ENCODE results near the gene XYLT2. TPM values are rescaled to one million over a fixed set of nuclear protein-coding genes. Genes with fewer than 3 reads are reported as not detected.

XYLT2 gene
- 28.5 TPM for total RNA-seq (2021; ENCODE audit: unreplicated experiment)
- 42.0 TPM for polyA plus RNA-seq (2012; ENCODE audit: insufficient read length)
- percentile 62 among the genes with signal in this experiment for Bru-seq, nascent RNA
- BruChase-seq, experiment 1, labeled RNA remaining after a 2-hour chase: percentile 75 among the genes with signal in this experiment
- BruChase-seq, experiment 2, labeled RNA remaining after a 6-hour chase: percentile 76 among the genes with signal in this experiment
- long read RNA-seq, transcript XYLT2-206 (1 exons, 2,174 nt): minor isoform, 11 of 51 reads
- long read RNA-seq, transcript XYLT2-201 (11 exons, 3,507 nt): major isoform, 17 of 51 reads
- long read RNA-seq, partial matches to known transcripts: 15 of 51 reads
- long read RNA-seq, other reads (novel, unspliced or antisense): 7 of 51 reads

GRCh38 chr17:50345432-50346312, at the start of gene XYLT2:
XYLT2 (plus strand) TSS chr17:50346126; CDS start chr17:50346141, 15 bp downstream.
- ATAC-seq: peak; percentile 92
- CTCF ChIA-PET: interaction anchor here (0.6 kb wide), 1 partner anchor 49 kb away, joined by 3 read pairs; no protein-coding TSS in a partner anchor
- no peaks in the 10 kb centered on the region for H3K27me3 ChIP-seq (ENCODE audit: control insufficient read depth, insufficient read depth, low read length)
- peaks cover 8% of the 10 kb centered on the region for H3K4me1 ChIP-seq (ENCODE audit: control insufficient read depth, insufficient read depth, low read length)
- TF ChIP-seq POLR2AphosphoS5 (IDR thresholded peaks at IDR 0.05; ENCODE audit: low read depth, low read length) (peak; percentile 49; the same call in 1 of the 2 replicates), CTCF (IDR thresholded peaks at IDR 0.05) (no peak)
- intact Hi-C loops (cut with micrococcal nuclease; ENCODE audit: unreplicated experiment): no loop called here
- peak within 1 kb of the TSS; percentile 70 to 85 for H3K4me3 ChIP-seq (ENCODE audit: low read depth in 2 of 2, low read length in 2 of 2)
- no TSS peak for BruUV-seq (replicated peaks)
- in situ Hi-C loops (cut with HindIII; ENCODE audit: low pct_unique_long_range_greater_than_20kb, low sequenced_read_pairs): no loop called here
- H3K27ac ChIP-seq (ENCODE audit: low read length): peak within 1 kb of the TSS; percentile 73
- DNase-seq (ENCODE audit: low read depth, low spot score): no peak
- POLR2A ChIA-PET: interaction anchor here (0.6 kb wide), 1 partner anchor 53 kb away, joined by 5 read pairs; no protein-coding TSS in a partner anchor
- H3K36me3 ChIP-seq (ENCODE audit: control insufficient read depth, insufficient read depth, low read length): no peaks in the 10 kb centered on the region; the same call in 1 of the 2 replicates
- 0 out of 2 replicates have a peak, but pooled peaks cover 6% of the 10 kb centered on the region for H3K9me3 ChIP-seq (ENCODE audit: control insufficient read depth, insufficient read depth, low read depth, low read length)

- no peaks in the 10 kb centered on the region for H3K4me1 ChIP-seq (ENCODE audit: control insufficient read depth, insufficient read depth, low read length)
- in situ Hi-C loops (cut with HindIII; ENCODE audit: low pct_unique_long_range_greater_than_20kb, low sequenced_read_pairs) (no loop called here), intact Hi-C loops (cut with micrococcal nuclease; ENCODE audit: unreplicated experiment) (loop anchor here (1.0 to 2.0 kb wide), 2 partner anchors 97 to 203 kb away; partner anchors contain the start of gene PDK2)
- no peak overlapping the region for H3K4me3 ChIP-seq (ENCODE audit: low read depth in 2 of 2, low read length in 2 of 2)
- peak; percentile 42 for DNase-seq (ENCODE audit: low read depth, low spot score)
- no peak overlapping the region for H3K27ac ChIP-seq (ENCODE audit: low read length)
- no peaks in the 10 kb centered on the region for H3K9me3 ChIP-seq (ENCODE audit: control insufficient read depth, insufficient read depth, low read depth, low read length)
- peak; percentile 97 for ATAC-seq
- no TSS peak for BruUV-seq (replicated peaks)
- ChIA-PET CTCF (interaction anchor here (0.7 to 2.6 kb wide), 5 partner anchors 9 to 203 kb away, joined by 3 to 47 read pairs (median 8); partner anchors contain the start of gene COL1A1), POLR2A (no interaction called here)
- TF ChIP-seq SIN3A (IDR thresholded peaks at IDR 0.05; ENCODE audit: borderline replicate concordance, insufficient read depth, low read depth, low read length) (no peak), POLR2AphosphoS5 (IDR thresholded peaks at IDR 0.05; ENCODE audit: low read depth, low read length) (no peak), REST (IDR thresholded peaks at IDR 0.05; ENCODE audit: insufficient read depth in 1 of 2, low read depth in 2 of 2, low read length in 1 of 2) (no peak), CTCF (IDR thresholded peaks at IDR 0.05) (peak; percentile 97)
- H3K27me3 ChIP-seq (ENCODE audit: control insufficient read depth, insufficient read depth, low read length): no peaks in the 10 kb centered on the region
- no peaks in the 10 kb centered on the region for H3K36me3 ChIP-seq (ENCODE audit: control insufficient read depth, insufficient read depth, low read length)
Measured at GRCh38 chr17:50297407-50297865, 48.5 kb upstream of the XYLT2 start.

Data from Panc1 (cell line).